Liver (tissue), 9 donors: ENCODE measurements around the gene SLC13A2. TPM values are rescaled to one million over a fixed set of nuclear protein-coding genes. Genes with fewer than 3 reads are reported as not detected.

Experiments used
- DNase-seq: peaks from one replicate; pipeline ENCODE4 v3.0.0-alpha.2; 2017; ENCODE audit warnings: low spot score
- H3K27ac ChIP-seq, 2 donors: one replicate each; pipeline ENCODE4 v1.7.0; 2013; ENCODE audit warnings: inconsistent platforms in 2 of 2, low read length in 2 of 2, control low read depth in 1 of 2, low read depth in 1 of 2, mild to moderate bottlenecking in 1 of 2
- H3K27me3 ChIP-seq, 4 donors: one replicate each; pipeline versions ENCODE4 v1.6.1 to v1.7.0; 2013; ENCODE audit warnings: low read length in 3 of 4, inconsistent platforms in 1 of 4, mild to moderate bottlenecking in 1 of 4, moderate library complexity in 1 of 4; ENCODE audit not compliant: control insufficient read depth in 4 of 4, insufficient read depth in 4 of 4
- H3K36me3 ChIP-seq, 4 donors: one replicate each; pipeline versions ENCODE4 v1.6.1 to v1.7.0; 2013; ENCODE audit warnings: low read length in 3 of 4, mild to moderate bottlenecking in 3 of 4, low read depth in 1 of 4, moderate library complexity in 1 of 4; ENCODE audit not compliant: control insufficient read depth in 4 of 4, insufficient read depth in 3 of 4
- H3K4me1 ChIP-seq, 4 donors: one replicate each; pipeline versions ENCODE4 v1.6.1 to v1.7.0; 2013; ENCODE audit warnings: low read length in 3 of 4, mild to moderate bottlenecking in 3 of 4, moderate library complexity in 1 of 4; ENCODE audit not compliant: control insufficient read depth in 4 of 4, insufficient read depth in 4 of 4
- H3K4me3 ChIP-seq, 3 donors: one replicate each; pipeline versions ENCODE4 v1.6.1 to v1.7.0; 2013; ENCODE audit warnings: low read length in 3 of 3, control low read depth in 1 of 3, low read depth in 1 of 3, mild to moderate bottlenecking in 1 of 3
- H3K9ac ChIP-seq, 2 donors: one replicate each; pipeline ENCODE4 v1.7.0; 2013; ENCODE audit warnings: low read length in 2 of 2, mild to moderate bottlenecking in 2 of 2, moderate library complexity in 2 of 2, control low read depth in 1 of 2, low read depth in 1 of 2
- H3K9me3 ChIP-seq, 4 donors: one replicate each; pipeline versions ENCODE4 v1.6.1 to v1.7.0; 2013; ENCODE audit warnings: low read length in 3 of 4; ENCODE audit not compliant: control insufficient read depth in 4 of 4
- ATF3 ChIP-seq: IDR thresholded peaks from 2 replicates; pipeline ENCODE4 v1.6.1; 2016; ENCODE audit warnings: antibody characterized with exemption
- CTCF ChIP-seq: fragments of 150-350 bp; IDR thresholded peaks from 2 replicates; pipeline ENCODE4 v1.5.1; 2017; ENCODE audit warnings: improper control_type of control experiment, low read depth, low read length; ENCODE audit not compliant: missing input control
- EGR1 ChIP-seq, 2 donors: IDR thresholded peaks; 2 replicates each; pipeline ENCODE4 v1.6.1; 2016 to 2018; ENCODE audit warnings: antibody characterized with exemption in 2 of 2, low read depth in 2 of 2
- FOXA2 ChIP-seq: IDR thresholded peaks from 2 replicates; pipeline ENCODE4 v1.6.1; 2016; ENCODE audit warnings: antibody characterized with exemption
- GABPA ChIP-seq, 2 donors: IDR thresholded peaks in 1 of 2; conservative IDR thresholded peaks in 1 of 2; 2 replicates each; pipeline ENCODE4 v1.6.1; 2016; ENCODE audit warnings: antibody characterized with exemption in 2 of 2, mild to moderate bottlenecking in 1 of 2, moderate library complexity in 1 of 2
- HNF4A ChIP-seq, 2 donors: conservative IDR thresholded peaks; 2 replicates each; pipeline ENCODE4 v1.6.1; 2016; ENCODE audit warnings: antibody characterized with exemption in 2 of 2, mild to moderate bottlenecking in 2 of 2
- HNF4G ChIP-seq: IDR thresholded peaks from 2 replicates; pipeline ENCODE4 v1.6.1; 2016; ENCODE audit warnings: antibody characterized with exemption
- JUND ChIP-seq, 2 donors: IDR thresholded peaks; 2 replicates each; pipeline ENCODE4 v1.6.1; 2016; ENCODE audit warnings: antibody characterized with exemption in 2 of 2
- MAX ChIP-seq: IDR thresholded peaks from 2 replicates; pipeline ENCODE4 v1.6.1; 2016; ENCODE audit warnings: antibody characterized with exemption
- NR2F2 ChIP-seq: IDR thresholded peaks from 2 replicates; pipeline ENCODE4 v1.6.1; 2016; ENCODE audit warnings: antibody characterized with exemption
- RAD21 ChIP-seq, 2 donors: IDR thresholded peaks; 2 replicates each; pipeline ENCODE4 v1.6.1; 2016; ENCODE audit warnings: antibody characterized with exemption in 2 of 2, mild to moderate bottlenecking in 2 of 2
- RXRA ChIP-seq, 2 donors: IDR thresholded peaks; 2 replicates each; pipeline ENCODE4 v1.6.1; 2017 to 2018; ENCODE audit warnings: antibody characterized with exemption in 2 of 2, mild to moderate bottlenecking in 1 of 2
- SP1 ChIP-seq: IDR thresholded peaks from 2 replicates; pipeline ENCODE4 v1.6.1; 2018; ENCODE audit warnings: antibody characterized with exemption, mild to moderate bottlenecking
- TAF1 ChIP-seq: conservative IDR thresholded peaks from 2 replicates; pipeline ENCODE4 v1.6.1; 2016; ENCODE audit warnings: antibody characterized with exemption, mild to moderate bottlenecking
- YY1 ChIP-seq: IDR thresholded peaks from 2 replicates; pipeline ENCODE4 v1.6.1; 2016; ENCODE audit warnings: antibody characterized with exemption, mild to moderate bottlenecking
- WGBS: extraction: QIAGEN DNeasy Blood & Tissue Kit; methylation state at CpG from one replicate; pipeline ENCODE4 v1.1.7; 2013; 5-methylcytosine and 5-hydroxymethylcytosine counted together
- polyA plus RNA-seq, 2 donors: library from polyadenylated mRNA; stranded (reverse) in 1 of 2; unstranded in 1 of 2; fragments of 200-250 nt in 1 of 2; fragments of >200 nt in 1 of 2; fragmentation: Nextera tagmentation in 1 of 2; extraction: Ambion mirVana in 1 of 2; gene quantifications; one replicate each; pipeline versions ENCODE4 v1.2.1 to v1.2.3, GENCODE V29; 2013 to 2015
- total RNA-seq, 2 donors: library from RNA; depleted of rRNA; stranded (reverse); fragments of >200 nt; gene quantifications; one replicate each; pipeline ENCODE4 v1.2.3, GENCODE V29; 2014
- donor health status: healthy.
- donor health status: healthy.
- donor health status: healthy.
- donor health status: healthy.
- donor health status: healthy.

The SLC13A2 gene
- total and polyA plus RNA-seq, 4 donors: 0.10 to 0.52 (median 0.36) TPM

GRCh38 chr17:28469376-28469775 lies 4.1 kb upstream of the SLC13A2 start:
- H3K9me3 ChIP-seq: no peaks in the 10 kb centered on the region
- H3K4me1 ChIP-seq: peaks cover 2 to 9% (median 7%) of the 10 kb centered on the region in 4 donors
- H3K4me3 ChIP-seq: no peak overlapping the region
- no peak overlapping the region for H3K27ac ChIP-seq
- H3K36me3 ChIP-seq: no peaks in the 10 kb centered on the region
- H3K9ac ChIP-seq: no peak overlapping the region
- WGBS: 92% methylated on average over 8 of the region's 8 CpGs
- no peak for DNase-seq
- no peak for TF ChIP-seq RXRA (IDR thresholded peaks at IDR 0.05)
- no peak for TF ChIP-seq TAF1
- no peak for TF ChIP-seq ATF3
- TF ChIP-seq RAD21 (IDR thresholded peaks at IDR 0.05): no peak
- no peak for TF ChIP-seq GABPA (IDR thresholded peaks at IDR 0.05 in 1 of 2, conservative IDR thresholded peaks at IDR 0.05 in 1 of 2)
- TF ChIP-seq HNF4G: no peak
- TF ChIP-seq MAX: no peak
- TF ChIP-seq JUND (IDR thresholded peaks at IDR 0.05): no peak
- TF ChIP-seq EGR1 (IDR thresholded peaks at IDR 0.05; ENCODE audit: low read depth in 2 of 2): no peak
- no peak for TF ChIP-seq FOXA2
- TF ChIP-seq SP1: no peak
- TF ChIP-seq CTCF: no peak
- no peak for TF ChIP-seq NR2F2
- H3K27me3 ChIP-seq: no peaks in the 10 kb centered on the region

GRCh38 chr17:28470266-28470913 lies 3.1 kb upstream of the SLC13A2 start:
- Histone ChIP-seq H3K9me3 (no peaks in the 10 kb centered on the region), H3K4me1 (peaks cover 2 to 9% (median 7%) of the 10 kb centered on the region in 4 donors), H3K9ac (no peak overlapping the region), H3K27ac (no peak overlapping the region), H3K27me3 (no peaks in the 10 kb centered on the region), H3K36me3 (no peaks in the 10 kb centered on the region), H3K4me3 (no peak overlapping the region)
- 89% methylated on average over 7 of the region's 7 CpGs for WGBS
- TF ChIP-seq YY1 (no peak), MAX (no peak), HNF4A (conservative IDR thresholded peaks at IDR 0.05) (no peak)
- no peak for DNase-seq

GRCh38 chr17:28470914-28471366 lies 2.5 kb upstream of the SLC13A2 start:
- 79% methylated on average over 3 of the region's 3 CpGs for WGBS
- no peak overlapping the region for H3K4me3 ChIP-seq
- H3K9me3 ChIP-seq: no peaks in the 10 kb centered on the region
- no peak overlapping the region for H3K9ac ChIP-seq
- H3K4me1 ChIP-seq: peaks cover 2 to 9% (median 7%) of the 10 kb centered on the region in 4 donors
- no peak overlapping the region for H3K27ac ChIP-seq
- no peaks in the 10 kb centered on the region for H3K27me3 ChIP-seq
- no peak for DNase-seq
- TF ChIP-seq RAD21 (IDR thresholded peaks at IDR 0.05) (no peak), TAF1 (no peak), GABPA (IDR thresholded peaks at IDR 0.05 in 1 of 2, conservative IDR thresholded peaks at IDR 0.05 in 1 of 2) (no peak), EGR1 (IDR thresholded peaks at IDR 0.05; ENCODE audit: low read depth in 2 of 2) (no peak), FOXA2 (no peak), NR2F2 (no peak)
- H3K36me3 ChIP-seq: no peaks in the 10 kb centered on the region
